SH-SY5Y (cell line): Measurements from ENCODE around the gene CDC26.

ENCODE experiments used
- GATA2 ChIP-seq: IDR thresholded peaks from 2 replicates; pipeline ENCODE4 v1.6.1; 2011; ENCODE audit warnings: mild to moderate bottlenecking, low read depth, low read length
- GATA3 ChIP-seq: IDR thresholded peaks from 2 replicates; pipeline ENCODE4 v1.6.1; 2011; ENCODE audit warnings: low read depth, mild to moderate bottlenecking, low read length, moderate library complexity

CDC26 gene

GRCh38 chr9:113275157-113276131, at the start of gene CDC26, which contains the start of gene PRPF4:
TSS of gene CDC26 (minus strand) at chr9:113275572. CDS start at chr9:113272507, 3,065 bp downstream.
TSS of gene PRPF4 (plus strand) at chr9:113275658. CDS start at chr9:113275744, 86 bp downstream.
- no peak for TF ChIP-seq GATA3
- no peak for TF ChIP-seq GATA2

GRCh38 chr9:113322671-113323070, 47.3 kb upstream of the CDC26 start:
- TF ChIP-seq GATA2, result no peak

GRCh38 chr9:113320051-113320450, 44.7 kb upstream of the CDC26 start:
- TF ChIP-seq GATA2 (no peak), GATA3 (no peak)

GRCh38 chr9:113319054-113319453, 43.7 kb upstream of the CDC26 start:
- TF ChIP-seq GATA2 (peak; percentile 84), GATA3 (peak; percentile 65)

GRCh38 chr9:113317777-113318176, 42.4 kb upstream of the CDC26 start:
- TF ChIP-seq GATA2 (no peak), GATA3 (no peak)

- TF ChIP-seq GATA3 (no peak), GATA2 (no peak)
These were observed 40.7 kb upstream of the CDC26 start for GRCh38 chr9:113316030-113316429.

GRCh38 chr9:113315231-113315630, 39.9 kb upstream of the CDC26 start:
- TF ChIP-seq GATA2 (no peak), GATA3 (no peak)

GRCh38 chr9:113313261-113313660, 37.9 kb upstream of the CDC26 start:
- no peak for TF ChIP-seq GATA2

GRCh38 chr9:113311961-113312360, 36.6 kb upstream of the CDC26 start:
- TF ChIP-seq GATA2 (no peak), GATA3 (no peak)

GRCh38 chr9:113310538-113310937, 35.2 kb upstream of the CDC26 start:
- TF ChIP-seq GATA3 (no peak), GATA2 (no peak)

GRCh38 chr9:113309204-113309813, 33.9 kb upstream of the CDC26 start:
- TF ChIP-seq GATA3, result no peak
- no peak for TF ChIP-seq GATA2

- no peak for TF ChIP-seq GATA3
- TF ChIP-seq GATA2, result no peak
These were observed 32.1 kb upstream of the CDC26 start for GRCh38 chr9:113307396-113307975.

GRCh38 chr9:113306566-113306965, 31.2 kb upstream of the CDC26 start:
- TF ChIP-seq GATA2 (no peak), GATA3 (no peak)

- TF ChIP-seq GATA3, result no peak
- TF ChIP-seq GATA2, result no peak
These were observed 27.5 kb upstream of the CDC26 start, which contains the start of gene RNF183 for GRCh38 chr9:113302792-113303418. TSS of gene RNF183 (minus strand) at chr9:113303376. CDS start at chr9:113298184, 5,192 bp downstream.
